ENCODE results near the gene RAD51B. TPM values are rescaled to one million over a fixed set of nuclear protein-coding genes. Genes with fewer than 3 reads are reported as not detected.

RAD51B gene
- total RNA-seq, 1 donor from 2014 or later = 28.5 TPM

DNA sequence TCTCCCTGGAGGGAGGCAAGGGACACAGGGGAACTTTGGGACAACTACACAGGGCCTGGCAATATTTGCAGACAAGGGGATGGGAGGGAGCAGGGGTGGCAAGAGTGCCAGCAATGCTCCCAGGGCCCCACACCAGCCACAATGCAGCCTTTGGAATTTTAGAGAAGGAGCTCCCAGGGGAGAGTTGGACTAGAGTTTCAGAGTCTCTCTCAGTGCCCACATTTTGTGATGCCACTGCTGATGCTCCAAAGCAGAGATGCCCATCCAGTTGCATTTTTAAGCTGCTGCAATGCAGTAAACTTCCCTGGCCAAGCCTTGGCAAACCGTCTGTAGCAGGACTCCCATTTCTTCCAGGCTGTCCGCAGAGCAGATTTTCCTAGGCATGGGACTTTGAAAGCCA lies 874.3 kb downstream of the RAD51B start:
- no peak for TF ChIP-seq POLR2AphosphoS5 (IDR thresholded peaks at IDR 0.05; ENCODE audit: insufficient read depth in 1 of 2, low read depth in 1 of 2)
- Histone ChIP-seq H3K9me3 (no peaks in the 10 kb centered on the region), H3K4me3 (no peak overlapping the region), H3K4me1 (peaks cover 18% of the 10 kb centered on the region), H3K27me3 (no peaks in the 10 kb centered on the region), H3K36me3 (no peaks in the 10 kb centered on the region), H3K27ac (peak overlapping the region; percentile 13)
- intact Hi-C loops (cut with DNase I) = no loop called here
- no peak for DNase-seq (ENCODE audit: extremely low spot score in 2 of 2)

DNA sequence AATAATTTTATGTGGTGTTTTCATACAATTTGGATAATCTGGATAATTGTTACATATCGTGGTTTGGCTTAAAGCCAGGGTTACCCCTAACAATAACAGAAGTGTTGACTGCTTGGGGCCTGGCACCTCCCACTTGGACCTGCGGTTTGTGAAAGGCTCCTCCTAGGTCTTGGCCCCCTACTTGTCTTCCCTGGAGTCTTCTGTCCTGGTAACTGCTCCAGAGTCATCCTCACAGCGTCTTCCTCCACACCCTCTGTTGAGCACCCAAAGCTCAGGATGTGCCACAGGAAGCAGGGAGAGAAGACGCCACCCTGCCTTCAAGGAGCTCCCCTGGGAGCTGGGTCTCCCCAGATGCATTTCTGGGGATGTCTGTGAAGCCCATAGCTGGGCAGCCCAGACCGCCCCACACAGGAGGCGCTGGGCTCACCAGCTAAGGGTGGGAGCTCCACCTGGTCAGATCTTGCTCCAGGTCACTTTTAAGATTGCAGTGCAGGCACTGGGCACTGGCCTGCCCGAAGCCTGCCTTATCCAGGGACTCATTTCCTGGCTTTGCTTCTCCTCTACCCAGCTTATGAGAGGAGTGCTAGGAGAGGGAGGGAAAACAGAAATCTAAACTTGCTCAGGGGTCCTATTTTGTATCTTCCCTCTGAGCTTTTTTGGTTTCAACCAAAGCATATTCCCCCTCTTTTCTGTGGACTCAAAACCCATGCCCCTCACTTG lies 875.1 kb downstream of the RAD51B start:
- Histone ChIP-seq H3K9me3 (no peaks in the 10 kb centered on the region), H3K4me1 (peaks cover 18% of the 10 kb centered on the region), H3K4me3 (no peak overlapping the region), H3K36me3 (no peaks in the 10 kb centered on the region), H3K27me3 (no peaks in the 10 kb centered on the region), H3K27ac (peak overlapping the region; percentile 42)
- DNase-seq (ENCODE audit: extremely low spot score in 2 of 2) = no peak
- intact Hi-C loops (cut with DNase I) = no loop called here
- TF ChIP-seq POLR2A (IDR thresholded peaks at IDR 0.05) (no peak), POLR2AphosphoS5 (IDR thresholded peaks at IDR 0.05; ENCODE audit: insufficient read depth in 1 of 2, low read depth in 1 of 2) (no peak)
- TF ChIP-seq, protein P1, sequence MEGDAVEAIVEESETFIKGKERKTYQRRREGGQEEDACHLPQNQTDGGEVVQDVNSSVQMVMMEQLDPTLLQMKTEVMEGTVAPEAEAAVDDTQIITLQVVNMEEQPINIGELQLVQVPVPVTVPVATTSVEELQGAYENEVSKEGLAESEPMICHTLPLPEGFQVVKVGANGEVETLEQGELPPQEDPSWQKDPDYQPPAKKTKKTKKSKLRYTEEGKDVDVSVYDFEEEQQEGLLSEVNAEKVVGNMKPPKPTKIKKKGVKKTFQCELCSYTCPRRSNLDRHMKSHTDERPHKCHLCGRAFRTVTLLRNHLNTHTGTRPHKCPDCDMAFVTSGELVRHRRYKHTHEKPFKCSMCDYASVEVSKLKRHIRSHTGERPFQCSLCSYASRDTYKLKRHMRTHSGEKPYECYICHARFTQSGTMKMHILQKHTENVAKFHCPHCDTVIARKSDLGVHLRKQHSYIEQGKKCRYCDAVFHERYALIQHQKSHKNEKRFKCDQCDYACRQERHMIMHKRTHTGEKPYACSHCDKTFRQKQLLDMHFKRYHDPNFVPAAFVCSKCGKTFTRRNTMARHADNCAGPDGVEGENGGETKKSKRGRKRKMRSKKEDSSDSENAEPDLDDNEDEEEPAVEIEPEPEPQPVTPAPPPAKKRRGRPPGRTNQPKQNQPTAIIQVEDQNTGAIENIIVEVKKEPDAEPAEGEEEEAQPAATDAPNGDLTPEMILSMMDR (IDR thresholded peaks at IDR 0.05) = no peak

DNA sequence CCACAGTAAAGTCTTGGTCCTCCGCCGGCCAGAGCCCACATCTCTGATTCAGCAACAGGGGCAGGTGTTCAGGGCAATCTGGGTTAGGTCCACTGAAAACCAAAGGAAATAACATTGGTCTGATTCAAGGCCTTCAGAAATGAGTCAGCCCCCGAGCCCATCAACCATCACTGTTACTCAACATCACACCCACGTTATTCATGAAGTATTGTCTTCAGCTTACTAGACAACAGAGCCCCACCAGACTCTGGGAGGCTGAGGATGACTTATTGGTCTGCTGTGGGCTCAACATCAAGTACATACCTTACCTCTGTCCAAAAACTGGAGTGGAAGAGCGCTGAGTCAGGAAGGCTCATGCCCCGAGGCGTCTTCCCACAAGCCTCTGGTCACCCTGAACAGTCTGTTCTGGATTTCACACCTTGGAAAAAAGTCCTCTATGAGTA lies 875.8 kb downstream of the RAD51B start:
- peak overlapping the region; percentile 42 for H3K27ac ChIP-seq
- H3K9me3 ChIP-seq = no peaks in the 10 kb centered on the region
- H3K4me1 ChIP-seq = peaks cover 18% of the 10 kb centered on the region
- intact Hi-C loops (cut with DNase I) = no loop called here
- DNase-seq (ENCODE audit: extremely low spot score in 2 of 2) = peak in 1 of 2 donors; percentile 96
- no peaks in the 10 kb centered on the region for H3K27me3 ChIP-seq
- no peak overlapping the region for H3K4me3 ChIP-seq
- TF ChIP-seq POLR2A (IDR thresholded peaks at IDR 0.05) = no peak
- TF ChIP-seq POLR2AphosphoS5 (IDR thresholded peaks at IDR 0.05; ENCODE audit: insufficient read depth in 1 of 2, low read depth in 1 of 2) = peak in 1 of 2 donors; percentile 9
- no peaks in the 10 kb centered on the region for H3K36me3 ChIP-seq

DNA sequence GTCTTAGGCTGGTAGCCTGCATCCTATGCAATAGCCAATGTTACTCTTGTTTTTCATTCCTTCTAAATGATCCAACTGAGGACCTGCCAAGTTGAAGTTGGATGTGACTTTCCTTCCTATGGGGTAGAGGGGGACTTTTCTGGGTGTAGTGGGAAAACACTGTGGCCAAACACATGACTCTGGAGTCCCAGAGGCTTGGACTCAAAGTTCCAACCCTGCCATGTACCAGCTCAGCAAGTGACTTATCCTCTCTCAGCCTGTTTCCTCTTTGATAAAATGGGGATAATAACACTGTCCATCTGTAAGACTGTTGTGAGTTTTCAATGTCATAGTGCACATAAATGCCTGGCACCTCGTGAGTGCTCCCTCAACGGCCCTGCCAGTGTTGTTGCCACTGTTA lies 876.3 kb downstream of the RAD51B start:
- H3K27ac ChIP-seq = no peak overlapping the region
- TF ChIP-seq, protein P1 (IDR thresholded peaks at IDR 0.05) = no peak
- no peak for TF ChIP-seq POLR2AphosphoS5 (IDR thresholded peaks at IDR 0.05; ENCODE audit: insufficient read depth in 1 of 2, low read depth in 1 of 2)
- TF ChIP-seq POLR2A (IDR thresholded peaks at IDR 0.05) = no peak
- H3K36me3 ChIP-seq = no peaks in the 10 kb centered on the region
- H3K4me3 ChIP-seq = no peak overlapping the region
- DNase-seq (ENCODE audit: extremely low spot score in 2 of 2) = no peak
- no peaks in the 10 kb centered on the region for H3K27me3 ChIP-seq
- intact Hi-C loops (cut with DNase I) = no loop called here
- H3K9me3 ChIP-seq = no peaks in the 10 kb centered on the region
- H3K4me1 ChIP-seq = peaks cover 18% of the 10 kb centered on the region

DNA sequence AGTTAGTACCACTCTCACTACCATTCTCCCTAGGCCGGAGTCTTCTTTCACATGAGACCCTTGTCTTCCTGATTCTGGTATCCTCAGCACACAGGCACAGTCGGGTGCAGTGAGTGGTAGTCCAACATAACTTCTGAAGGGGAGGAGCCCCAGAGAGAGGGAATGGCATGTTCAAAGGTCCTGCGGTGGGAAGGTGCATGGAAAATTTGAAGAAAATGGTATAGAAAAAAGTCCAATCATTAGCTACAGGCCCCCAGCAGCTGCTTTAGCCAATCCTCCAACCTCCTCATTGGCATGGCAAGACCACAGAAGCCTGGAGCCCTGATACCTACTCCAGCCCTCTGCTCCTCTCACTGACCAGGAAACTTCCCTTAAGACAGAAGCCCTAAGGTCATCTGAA lies 876.7 kb downstream of the RAD51B start:
- Histone ChIP-seq H3K4me3 (no peak overlapping the region), H3K9me3 (no peaks in the 10 kb centered on the region), H3K4me1 (peaks cover 18% of the 10 kb centered on the region), H3K36me3 (no peaks in the 10 kb centered on the region), H3K27ac (no peak overlapping the region), H3K27me3 (no peaks in the 10 kb centered on the region)
- intact Hi-C loops (cut with DNase I) = no loop called here
- no peak for DNase-seq (ENCODE audit: extremely low spot score in 2 of 2)
- TF ChIP-seq, protein P1 (IDR thresholded peaks at IDR 0.05) = no peak
- TF ChIP-seq POLR2A (IDR thresholded peaks at IDR 0.05) = no peak
- TF ChIP-seq POLR2AphosphoS5 (IDR thresholded peaks at IDR 0.05; ENCODE audit: insufficient read depth in 1 of 2, low read depth in 1 of 2) = no peak

All from vagina (tissue), 2 donors.